ENCODE data around the gene NIPBL. TPM values are rescaled to one million over a fixed set of nuclear protein-coding genes. Genes with fewer than 3 reads are reported as not detected.

Gene NIPBL
- total RNA-seq, 1 experiment from 2014 or later, result 69.5 TPM

- intact Hi-C loops (cut with micrococcal nuclease; ENCODE audit: unreplicated experiment), result no loop called here
- Histone ChIP-seq H3K4me3 (ENCODE audit: low read depth, low read length, poor library complexity, severe bottlenecking) (no peak overlapping the region), H3K27me3 (replicated peaks; ENCODE audit: insufficient read depth, low read depth, low read length, poor library complexity) (no peaks in the 10 kb centered on the region), H3K4me1 (ENCODE audit: insufficient read depth, low read length, poor library complexity, severe bottlenecking) (peaks cover 5% of the 10 kb centered on the region), H3K9me3 (ENCODE audit: low read depth, low read length, poor library complexity, severe bottlenecking) (no peaks in the 10 kb centered on the region), H3K27ac (ENCODE audit: low read depth, low read length, poor library complexity, severe bottlenecking) (no peak overlapping the region), H3K36me3 (ENCODE audit: insufficient read depth, low read length, poor library complexity, severe bottlenecking) (no peaks in the 10 kb centered on the region)
- TF ChIP-seq, protein P1, sequence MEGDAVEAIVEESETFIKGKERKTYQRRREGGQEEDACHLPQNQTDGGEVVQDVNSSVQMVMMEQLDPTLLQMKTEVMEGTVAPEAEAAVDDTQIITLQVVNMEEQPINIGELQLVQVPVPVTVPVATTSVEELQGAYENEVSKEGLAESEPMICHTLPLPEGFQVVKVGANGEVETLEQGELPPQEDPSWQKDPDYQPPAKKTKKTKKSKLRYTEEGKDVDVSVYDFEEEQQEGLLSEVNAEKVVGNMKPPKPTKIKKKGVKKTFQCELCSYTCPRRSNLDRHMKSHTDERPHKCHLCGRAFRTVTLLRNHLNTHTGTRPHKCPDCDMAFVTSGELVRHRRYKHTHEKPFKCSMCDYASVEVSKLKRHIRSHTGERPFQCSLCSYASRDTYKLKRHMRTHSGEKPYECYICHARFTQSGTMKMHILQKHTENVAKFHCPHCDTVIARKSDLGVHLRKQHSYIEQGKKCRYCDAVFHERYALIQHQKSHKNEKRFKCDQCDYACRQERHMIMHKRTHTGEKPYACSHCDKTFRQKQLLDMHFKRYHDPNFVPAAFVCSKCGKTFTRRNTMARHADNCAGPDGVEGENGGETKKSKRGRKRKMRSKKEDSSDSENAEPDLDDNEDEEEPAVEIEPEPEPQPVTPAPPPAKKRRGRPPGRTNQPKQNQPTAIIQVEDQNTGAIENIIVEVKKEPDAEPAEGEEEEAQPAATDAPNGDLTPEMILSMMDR (conservative IDR thresholded peaks at IDR 0.05; ENCODE audit: low read depth, low read length), result no peak
- TF ChIP-seq EZH2 (IDR thresholded peaks at IDR 0.05; ENCODE audit: borderline replicate concordance, low read depth, low read length, poor library complexity, severe bottlenecking), result no peak
- DNase-seq (ENCODE audit: low spot score), result no peak
- ChIA-PET CTCF (no interaction called here), POLR2A (ENCODE audit: low non-redundant PET) (no interaction called here)
- no TSS peak for BruUV-seq (replicated peaks)
Observed at GRCh38 chr5:36938129-36938528, 61.6 kb downstream of the NIPBL start.

GRCh38 chr5:36939969-36940858 lies 63.6 kb downstream of the NIPBL start:
- POLR2A ChIA-PET (ENCODE audit: low non-redundant PET), result no interaction called here
- H3K27ac ChIP-seq (ENCODE audit: low read depth, low read length, poor library complexity, severe bottlenecking), result no peak overlapping the region
- H3K27me3 ChIP-seq (replicated peaks; ENCODE audit: insufficient read depth, low read depth, low read length, poor library complexity), result no peaks in the 10 kb centered on the region
- TF ChIP-seq EZH2 (IDR thresholded peaks at IDR 0.05; ENCODE audit: borderline replicate concordance, low read depth, low read length, poor library complexity, severe bottlenecking), result no peak
- TF ChIP-seq, protein P1 (conservative IDR thresholded peaks at IDR 0.05; ENCODE audit: low read depth, low read length), result no peak
- H3K36me3 ChIP-seq (ENCODE audit: insufficient read depth, low read length, poor library complexity, severe bottlenecking), result no peaks in the 10 kb centered on the region
- H3K4me1 ChIP-seq (ENCODE audit: insufficient read depth, low read length, poor library complexity, severe bottlenecking), result peaks cover 5% of the 10 kb centered on the region
- intact Hi-C loops (cut with micrococcal nuclease; ENCODE audit: unreplicated experiment), result no loop called here
- no TSS peak for BruUV-seq (replicated peaks)
- no peak for DNase-seq (ENCODE audit: low spot score)
- no peaks in the 10 kb centered on the region for H3K9me3 ChIP-seq (ENCODE audit: low read depth, low read length, poor library complexity, severe bottlenecking)
- H3K4me3 ChIP-seq (ENCODE audit: low read depth, low read length, poor library complexity, severe bottlenecking), result no peak overlapping the region
- CTCF ChIA-PET, result no interaction called here

DNA sequence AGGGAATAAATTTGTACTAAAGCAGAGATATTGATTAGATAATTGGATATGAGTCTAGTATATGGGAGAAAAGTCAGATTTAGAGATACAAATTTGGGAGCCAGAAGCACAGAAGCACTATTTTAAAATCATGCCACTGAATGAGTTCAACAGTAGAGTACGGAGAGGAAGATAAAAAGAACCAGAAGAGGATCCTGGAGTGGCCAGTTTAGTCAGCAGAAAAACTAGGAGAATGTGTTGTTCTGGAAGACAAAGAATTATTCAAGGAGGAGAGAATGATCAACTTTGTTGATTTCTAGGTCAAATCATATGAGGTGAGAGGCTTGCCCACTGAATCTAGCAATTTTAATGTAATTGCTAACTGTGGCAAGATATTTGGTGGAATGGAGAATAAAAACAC lies 67.0 kb downstream of the NIPBL start:
- POLR2A ChIA-PET (ENCODE audit: low non-redundant PET), result no interaction called here
- BruUV-seq (replicated peaks), result no TSS peak
- H3K27me3 ChIP-seq (replicated peaks; ENCODE audit: insufficient read depth, low read depth, low read length, poor library complexity), result no peaks in the 10 kb centered on the region
- H3K27ac ChIP-seq (ENCODE audit: low read depth, low read length, poor library complexity, severe bottlenecking), result no peak overlapping the region
- H3K36me3 ChIP-seq (ENCODE audit: insufficient read depth, low read length, poor library complexity, severe bottlenecking), result no peaks in the 10 kb centered on the region
- H3K4me1 ChIP-seq (ENCODE audit: insufficient read depth, low read length, poor library complexity, severe bottlenecking), result peaks cover 18% of the 10 kb centered on the region
- H3K4me3 ChIP-seq (ENCODE audit: low read depth, low read length, poor library complexity, severe bottlenecking), result no peak overlapping the region
- TF ChIP-seq, protein P1 (conservative IDR thresholded peaks at IDR 0.05; ENCODE audit: low read depth, low read length), result no peak
- TF ChIP-seq EZH2 (IDR thresholded peaks at IDR 0.05; ENCODE audit: borderline replicate concordance, low read depth, low read length, poor library complexity, severe bottlenecking), result no peak
- H3K9me3 ChIP-seq (ENCODE audit: low read depth, low read length, poor library complexity, severe bottlenecking), result no peaks in the 10 kb centered on the region
- intact Hi-C loops (cut with micrococcal nuclease; ENCODE audit: unreplicated experiment), result no loop called here
- CTCF ChIA-PET, result no interaction called here
- no peak for DNase-seq (ENCODE audit: low spot score)
